HepG2 (cell line): ENCODE data around the gene PALM3. TPM values are rescaled to one million over a fixed set of nuclear protein-coding genes. Genes with fewer than 3 reads are reported as not detected.
A peak's percentile ranks its signal among the peaks of the same experiment; 100 is the strongest.

Experiments
- AFF4 ChIP-seq: sonication (generic); formaldehyde crosslinking; IDR thresholded peaks from 2 replicates; pipeline ENCODE4 v1.4.0; 2020; ENCODE audit warnings: missing genetic modification reagents
- CREM ChIP-seq, 2 experiments: sonication (generic) in 1 of 2; formaldehyde crosslinking in 1 of 2; IDR thresholded peaks; 2 replicates each; pipeline versions ENCODE4 v1.4.0 to v1.6.1; 2016 to 2020; ENCODE audit warnings: antibody characterized with exemption in 1 of 2, mild to moderate bottlenecking in 1 of 2, missing genetic modification reagents in 1 of 2
- KDM5A ChIP-seq: fragments of 200-600 bp; sonication (generic); IDR thresholded peaks from 2 replicates; pipeline ENCODE4 v1.7.0; 2018; ENCODE audit warnings: antibody characterized with exemption, mild to moderate bottlenecking, low read length, borderline replicate concordance
- MLLT10 ChIP-seq: sonication (generic); formaldehyde crosslinking; IDR thresholded peaks from 2 replicates; pipeline ENCODE4 v1.4.0; 2020; ENCODE audit warnings: missing genetic modification reagents
- NR2C2 ChIP-seq: sonication (generic); formaldehyde crosslinking; IDR thresholded peaks from 2 replicates; pipeline ENCODE4 v1.4.0; 2020; ENCODE audit warnings: missing genetic modification reagents, mild to moderate bottlenecking, moderate library complexity, borderline replicate concordance
- SMYD3 ChIP-seq: sonication (generic); formaldehyde crosslinking; IDR thresholded peaks from 2 replicates; pipeline ENCODE4 v1.8.1; 2023; ENCODE audit warnings: mild to moderate bottlenecking, missing genetic modification reagents
- SP4 ChIP-seq: sonication (generic); formaldehyde crosslinking; IDR thresholded peaks from 2 replicates; pipeline ENCODE4 v1.8.1; 2023; ENCODE audit warnings: mild to moderate bottlenecking, missing genetic modification reagents
- XRCC5 ChIP-seq: fragments of 200-400 bp; formaldehyde crosslinking; optimal IDR thresholded peaks from 2 replicates; pipeline ENCODE3; 2017; ENCODE audit warnings: mild to moderate bottlenecking, low read length
- ZFP90 ChIP-seq: sonication (generic); formaldehyde crosslinking; IDR thresholded peaks from 2 replicates; pipeline ENCODE4 v1.8.0; 2022; ENCODE audit warnings: missing genetic modification reagents, mild to moderate bottlenecking, inconsistent platforms, borderline replicate concordance
- ZNF607 ChIP-seq: sonication (generic); formaldehyde crosslinking; IDR thresholded peaks from 2 replicates; pipeline ENCODE4 v1.5.1; 2020; ENCODE audit warnings: missing genetic modification reagents, mild to moderate bottlenecking, borderline replicate concordance
- ZNF780A ChIP-seq: sonication (generic); formaldehyde crosslinking; IDR thresholded peaks from 2 replicates; pipeline ENCODE4 v1.8.0; 2022; ENCODE audit warnings: mild to moderate bottlenecking, missing genetic modification reagents, moderate library complexity
- ZSCAN20 ChIP-seq: sonication (generic); formaldehyde crosslinking; IDR thresholded peaks from 2 replicates; pipeline ENCODE4 v1.4.0; 2020; ENCODE audit warnings: missing genetic modification reagents, mild to moderate bottlenecking, borderline replicate concordance
- polyA plus RNA-seq, 8 experiments: library from polyadenylated mRNA; depleted of rRNA in 3 of 8; stranded (reverse) in 7 of 8; unstranded in 1 of 8; fragments of >200 nt; fragmentation: Illumina TruSeq in 4 of 8; extraction: Trizol in 4 of 8; gene quantifications; 2 replicates each; pipeline versions ENCODE4 v1.2.1 to v1.2.3, GENCODE V29; 2011 to 2016; ENCODE audit warnings: low read depth in 4 of 8, missing spikeins in 1 of 8, mixed read lengths in 1 of 8; ENCODE audit not compliant: insufficient read depth in 1 of 8
- total RNA-seq, 5 experiments: library from RNA; depleted of rRNA; stranded (reverse); fragments of >200 nt; fragmentation: Illumina TruSeq; extraction: Trizol; gene quantifications; 2 replicates each; pipeline ENCODE4 v1.2.3, GENCODE V29; 2016; ENCODE audit warnings: low read depth in 1 of 5
- TF ChIP-seq, protein P1 (sequence below): sonication (generic); formaldehyde crosslinking; IDR thresholded peaks from 2 replicates; pipeline ENCODE4 v1.5.1; 2020; ENCODE audit warnings: missing genetic modification reagents, mild to moderate bottlenecking, borderline replicate concordance
- TF ChIP-seq, protein P2 (sequence below): IDR thresholded peaks from 2 replicates; pipeline ENCODE4 v1.6.1; 2016; ENCODE audit warnings: control low read depth
- TF ChIP-seq, protein P3 (sequence below): sonication (generic); formaldehyde crosslinking; IDR thresholded peaks from 2 replicates; pipeline ENCODE4 v1.4.0; 2020; ENCODE audit warnings: missing genetic modification reagents, borderline replicate concordance

PALM3 gene
- total and polyA plus RNA-seq, 2 of the 13 experiments (the other 11 are each of a cell fraction or from before 2014, with no cell fraction given), result 0.79 to 2.4 TPM

- TF ChIP-seq AFF4 (CRISPR knock-in tag) (no peak), ZNF607 (no peak), XRCC5 (peak; percentile 47), SP4 (CRISPR knock-in tag) (peak; percentile 48; the same call in 1 of the 2 replicates), ZNF780A (CRISPR knock-in tag) (no peak), ZSCAN20 (CRISPR knock-in tag) (no peak), MLLT10 (no peak), ZFP90 (CRISPR knock-in tag) (no peak), KDM5A (peak; percentile 77), SMYD3 (CRISPR knock-in tag) (no peak), NR2C2 (CRISPR knock-in tag) (peak; percentile 83), CREM (IDR thresholded peaks at IDR 0.05) (no peak), CREM (CRISPR knock-in tag; IDR thresholded peaks at IDR 0.05) (no peak)
- TF ChIP-seq, protein P1, sequence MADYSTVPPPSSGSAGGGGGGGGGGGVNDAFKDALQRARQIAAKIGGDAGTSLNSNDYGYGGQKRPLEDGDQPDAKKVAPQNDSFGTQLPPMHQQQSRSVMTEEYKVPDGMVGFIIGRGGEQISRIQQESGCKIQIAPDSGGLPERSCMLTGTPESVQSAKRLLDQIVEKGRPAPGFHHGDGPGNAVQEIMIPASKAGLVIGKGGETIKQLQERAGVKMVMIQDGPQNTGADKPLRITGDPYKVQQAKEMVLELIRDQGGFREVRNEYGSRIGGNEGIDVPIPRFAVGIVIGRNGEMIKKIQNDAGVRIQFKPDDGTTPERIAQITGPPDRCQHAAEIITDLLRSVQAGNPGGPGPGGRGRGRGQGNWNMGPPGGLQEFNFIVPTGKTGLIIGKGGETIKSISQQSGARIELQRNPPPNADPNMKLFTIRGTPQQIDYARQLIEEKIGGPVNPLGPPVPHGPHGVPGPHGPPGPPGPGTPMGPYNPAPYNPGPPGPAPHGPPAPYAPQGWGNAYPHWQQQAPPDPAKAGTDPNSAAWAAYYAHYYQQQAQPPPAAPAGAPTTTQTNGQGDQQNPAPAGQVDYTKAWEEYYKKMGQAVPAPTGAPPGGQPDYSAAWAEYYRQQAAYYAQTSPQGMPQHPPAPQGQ (CRISPR knock-in tag), result no peak
- TF ChIP-seq, protein P2, sequence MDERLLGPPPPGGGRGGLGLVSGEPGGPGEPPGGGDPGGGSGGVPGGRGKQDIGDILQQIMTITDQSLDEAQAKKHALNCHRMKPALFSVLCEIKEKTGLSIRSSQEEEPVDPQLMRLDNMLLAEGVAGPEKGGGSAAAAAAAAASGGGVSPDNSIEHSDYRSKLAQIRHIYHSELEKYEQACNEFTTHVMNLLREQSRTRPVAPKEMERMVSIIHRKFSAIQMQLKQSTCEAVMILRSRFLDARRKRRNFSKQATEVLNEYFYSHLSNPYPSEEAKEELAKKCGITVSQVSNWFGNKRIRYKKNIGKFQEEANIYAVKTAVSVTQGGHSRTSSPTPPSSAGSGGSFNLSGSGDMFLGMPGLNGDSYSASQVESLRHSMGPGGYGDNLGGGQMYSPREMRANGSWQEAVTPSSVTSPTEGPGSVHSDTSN (CRISPR knock-in tag), result no peak
- TF ChIP-seq, protein P3, sequence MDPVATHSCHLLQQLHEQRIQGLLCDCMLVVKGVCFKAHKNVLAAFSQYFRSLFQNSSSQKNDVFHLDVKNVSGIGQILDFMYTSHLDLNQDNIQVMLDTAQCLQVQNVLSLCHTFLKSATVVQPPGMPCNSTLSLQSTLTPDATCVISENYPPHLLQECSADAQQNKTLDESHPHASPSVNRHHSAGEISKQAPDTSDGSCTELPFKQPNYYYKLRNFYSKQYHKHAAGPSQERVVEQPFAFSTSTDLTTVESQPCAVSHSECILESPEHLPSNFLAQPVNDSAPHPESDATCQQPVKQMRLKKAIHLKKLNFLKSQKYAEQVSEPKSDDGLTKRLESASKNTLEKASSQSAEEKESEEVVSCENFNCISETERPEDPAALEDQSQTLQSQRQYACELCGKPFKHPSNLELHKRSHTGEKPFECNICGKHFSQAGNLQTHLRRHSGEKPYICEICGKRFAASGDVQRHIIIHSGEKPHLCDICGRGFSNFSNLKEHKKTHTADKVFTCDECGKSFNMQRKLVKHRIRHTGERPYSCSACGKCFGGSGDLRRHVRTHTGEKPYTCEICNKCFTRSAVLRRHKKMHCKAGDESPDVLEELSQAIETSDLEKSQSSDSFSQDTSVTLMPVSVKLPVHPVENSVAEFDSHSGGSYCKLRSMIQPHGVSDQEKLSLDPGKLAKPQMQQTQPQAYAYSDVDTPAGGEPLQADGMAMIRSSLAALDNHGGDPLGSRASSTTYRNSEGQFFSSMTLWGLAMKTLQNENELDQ (CRISPR knock-in tag), result no peak
Measured at GRCh38 chr19:14091081-14091812, 29.4 kb upstream of the PALM3 start (continued).
